NCI-H146 (cell line): Measurements from ENCODE around the gene RAI2.

ENCODE experiments used
- DNase-seq: peaks from one replicate; lab custom pipeline; 2025; lab: John Stamatoyannopoulos, UW

RAI2 gene

DNA sequence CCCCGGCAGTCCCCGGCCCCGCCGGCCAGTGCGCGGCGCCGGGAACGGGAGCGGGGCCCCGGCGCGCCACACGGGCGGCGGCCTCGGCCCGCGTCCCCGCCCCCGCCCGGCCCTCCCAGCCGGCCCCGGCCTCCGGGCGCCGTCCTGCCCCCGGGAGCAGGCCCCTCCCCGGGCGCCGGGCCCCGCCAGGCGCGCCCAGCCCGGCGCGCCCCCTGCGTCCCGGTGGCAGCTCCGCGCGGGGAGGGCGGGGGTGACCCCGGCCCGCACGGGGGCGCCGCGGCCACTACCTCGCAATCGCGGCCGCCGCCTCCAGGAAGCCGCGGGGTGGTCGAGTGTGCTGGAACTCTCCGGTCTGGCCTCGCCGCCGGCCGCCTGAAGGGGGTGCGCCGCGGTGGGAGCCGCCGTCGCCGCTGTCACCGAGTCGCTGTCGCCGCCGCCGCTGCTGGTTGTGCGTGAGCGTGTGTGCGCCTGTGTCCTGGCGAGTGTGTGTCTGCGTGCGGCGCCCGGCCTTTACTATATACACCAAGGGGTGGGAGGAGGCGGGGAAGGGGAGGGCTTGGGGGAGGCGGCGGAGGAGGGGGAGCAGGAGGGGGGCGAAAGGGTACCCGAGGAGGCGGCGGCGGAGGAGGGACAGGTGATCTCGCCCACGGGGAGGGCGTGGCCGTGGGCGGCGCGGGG is at the start of gene RAI2:
TSS of gene RAI2 (minus strand) at position 488 of the 678 bp plus-strand sequence. CDS start 59,288 bp downstream, outside the sequence.
- peak; percentile 83 for DNase-seq

DNA sequence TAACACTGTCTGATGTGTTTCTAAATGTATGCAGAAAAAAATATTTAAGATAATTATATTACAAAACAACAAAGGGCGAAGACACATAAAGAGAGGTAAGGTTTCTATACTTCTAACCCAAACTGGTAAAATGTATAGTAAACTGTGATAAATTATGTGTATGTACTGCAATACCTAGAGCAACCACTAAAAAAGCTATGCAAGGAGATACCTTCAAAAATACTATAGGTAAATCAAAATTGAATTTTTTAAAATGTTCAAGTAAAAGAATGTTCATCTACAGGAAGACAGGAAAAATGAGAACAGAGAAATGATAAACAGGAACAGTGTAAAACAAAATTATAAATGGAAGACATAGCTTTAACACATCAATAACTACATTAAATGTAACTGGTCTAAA is 27.3 kb upstream of the RAI2 start:
- DNase-seq = no peak

DNA sequence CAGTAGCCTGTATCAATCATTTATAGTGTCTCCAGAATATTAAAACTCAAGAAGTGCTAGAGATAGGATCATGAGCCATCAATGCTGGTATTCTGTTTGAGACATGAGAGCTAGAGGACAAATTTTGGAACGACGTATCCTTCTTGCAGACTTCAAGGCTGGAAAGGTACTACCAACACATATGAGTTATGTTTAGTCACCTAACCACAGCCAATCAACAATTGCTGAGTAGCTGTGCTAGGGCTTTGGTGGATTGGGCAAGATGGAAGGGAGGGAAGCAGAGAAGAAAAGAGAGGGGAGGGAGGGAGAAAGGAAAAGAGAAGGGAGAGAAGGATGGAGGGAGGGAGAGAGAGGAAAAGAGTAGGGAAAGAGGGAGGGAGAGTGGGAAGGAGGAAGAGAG is 21.6 kb upstream of the RAI2 start:
- DNase-seq = no peak

GRCh38 chrX:17878028-17878670 is 17.1 kb upstream of the RAI2 start:
- no peak for DNase-seq

GRCh38 chrX:17876135-17876534 is 15.0 kb upstream of the RAI2 start:
- DNase-seq = no peak

GRCh38 chrX:17869580-17869979 is 8.5 kb upstream of the RAI2 start:
- DNase-seq = no peak

GRCh38 chrX:17861489-17862011 is 452 bp upstream of the RAI2 start:
- no peak for DNase-seq

DNA sequence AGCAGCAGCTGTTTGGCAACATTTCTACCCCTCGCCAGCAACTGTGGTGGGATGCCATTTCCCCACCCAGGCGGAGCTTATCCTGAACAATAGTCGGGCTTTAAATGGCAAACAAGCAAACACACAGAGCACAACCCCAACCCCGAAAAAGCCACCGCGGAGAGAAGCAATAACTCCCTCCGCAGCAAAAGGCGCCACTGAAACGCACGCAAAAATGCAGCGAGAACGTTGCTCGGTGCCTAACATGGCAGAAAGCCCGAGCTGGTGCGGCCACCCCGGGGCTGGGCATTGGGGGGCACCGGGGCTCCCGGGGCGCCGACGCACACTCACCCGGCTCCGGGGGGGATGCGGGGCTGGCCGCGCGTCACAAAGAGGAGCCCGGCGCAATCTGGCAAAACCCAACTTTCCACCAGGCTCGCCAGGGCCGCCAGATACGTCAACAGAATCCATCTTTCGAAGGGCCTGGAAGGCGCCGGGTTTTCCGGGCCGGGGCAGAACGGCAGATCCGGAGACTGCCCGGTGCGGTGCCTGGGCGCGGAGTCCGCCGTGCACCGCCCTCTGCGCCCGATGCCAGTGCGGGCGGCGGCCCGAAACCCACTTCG is 818 bp downstream of the RAI2 start:
- DNase-seq = peak; percentile 31

GRCh38 chrX:17859609-17860178 is 1.4 kb downstream of the RAI2 start:
- DNase-seq = peak; percentile 29

DNA sequence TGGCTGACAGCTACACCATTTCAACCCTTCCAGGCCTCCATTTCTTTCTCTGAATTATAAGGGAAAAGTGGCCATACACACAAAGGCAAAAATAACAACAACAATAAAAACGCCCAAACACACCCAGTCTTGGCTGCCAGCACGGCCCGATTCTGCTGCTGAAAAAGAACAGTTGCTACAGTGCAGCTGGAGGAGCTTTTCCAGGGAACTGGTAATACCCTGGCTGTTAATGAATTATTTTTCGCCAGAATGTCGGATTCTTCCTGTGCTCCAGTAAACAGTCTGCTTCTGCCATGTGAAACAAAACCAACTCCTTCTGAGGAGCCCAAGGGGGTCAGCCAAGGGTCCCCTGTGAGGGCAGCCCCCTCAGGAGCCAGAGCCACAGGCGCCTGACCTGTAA is 6.6 kb downstream of the RAI2 start:
- no peak for DNase-seq

DNA sequence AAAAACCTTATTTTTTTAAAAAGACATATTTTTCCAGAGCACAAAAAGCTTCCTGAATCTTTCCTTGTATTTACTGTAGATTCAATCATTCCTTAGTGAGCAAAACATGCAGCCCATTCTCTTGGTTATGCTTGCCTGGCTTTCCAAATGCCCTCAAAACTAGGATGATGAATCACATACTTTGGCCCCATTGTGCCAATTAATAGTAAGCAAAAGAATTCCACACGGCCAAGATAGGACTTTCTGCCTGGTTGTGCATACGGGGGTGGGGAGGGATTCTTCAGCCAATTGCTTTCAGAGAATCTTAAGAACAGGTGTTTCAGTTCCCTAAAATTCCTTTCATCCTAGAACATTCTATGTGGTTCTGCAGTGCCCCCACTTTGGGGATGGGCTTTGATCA is 7.0 kb downstream of the RAI2 start:
- DNase-seq = no peak

DNA sequence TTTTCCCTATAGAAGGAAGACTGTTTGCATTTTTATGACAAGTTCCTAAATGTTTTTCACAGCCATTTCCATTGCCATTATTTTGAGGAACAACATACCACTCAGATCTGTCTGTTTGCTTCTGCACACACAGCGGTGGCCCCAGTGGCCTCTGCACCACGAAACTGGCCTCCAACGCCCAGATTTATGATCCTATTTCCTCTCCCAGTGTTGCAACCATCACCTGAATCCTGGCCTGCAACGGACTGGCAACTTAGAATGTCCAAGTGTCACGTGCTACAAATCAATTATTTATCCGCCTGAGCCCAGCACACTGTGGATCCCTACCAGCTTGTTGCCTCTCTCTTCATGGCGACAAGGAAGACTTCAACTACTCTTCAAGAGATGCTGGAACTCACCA is 9.2 kb downstream of the RAI2 start:
- no peak for DNase-seq

DNA sequence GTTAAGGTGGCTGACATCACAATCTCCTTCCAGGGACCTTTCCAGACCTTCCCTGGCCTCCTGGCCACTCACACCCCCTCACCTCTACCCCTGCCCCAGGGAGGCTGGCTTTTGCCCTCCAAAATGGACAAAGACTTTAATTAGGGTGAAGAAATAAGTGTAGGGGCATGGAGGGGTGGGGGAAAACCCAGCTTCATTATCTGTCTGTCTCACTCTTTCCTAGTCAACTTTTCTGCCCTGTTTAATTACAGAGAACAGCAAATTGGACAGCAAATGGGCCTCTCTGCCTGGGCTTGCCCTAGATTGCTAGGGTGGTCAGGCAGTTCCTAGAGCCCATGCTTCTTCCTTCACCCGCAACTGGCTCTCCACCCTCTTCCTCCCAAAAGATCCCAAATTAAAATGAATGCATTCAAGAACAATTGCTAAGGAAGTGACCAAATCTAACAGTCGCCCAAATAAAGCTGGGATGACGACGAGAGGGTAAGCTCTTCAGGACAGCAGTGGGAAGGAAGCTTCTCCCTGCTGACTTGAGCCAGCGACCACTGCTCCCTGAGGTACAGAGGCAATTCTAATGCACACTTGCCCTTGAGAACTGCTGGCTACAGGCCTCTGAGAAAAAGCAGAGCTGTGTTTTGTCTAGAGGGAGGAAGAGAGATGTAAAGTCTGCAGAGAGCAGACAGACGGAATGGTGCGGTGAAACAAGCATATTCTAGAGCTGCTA is 12.4 kb downstream of the RAI2 start:
- DNase-seq = no peak

GRCh38 chrX:17846045-17846444 is 15.1 kb downstream of the RAI2 start:
- no peak for DNase-seq

DNA sequence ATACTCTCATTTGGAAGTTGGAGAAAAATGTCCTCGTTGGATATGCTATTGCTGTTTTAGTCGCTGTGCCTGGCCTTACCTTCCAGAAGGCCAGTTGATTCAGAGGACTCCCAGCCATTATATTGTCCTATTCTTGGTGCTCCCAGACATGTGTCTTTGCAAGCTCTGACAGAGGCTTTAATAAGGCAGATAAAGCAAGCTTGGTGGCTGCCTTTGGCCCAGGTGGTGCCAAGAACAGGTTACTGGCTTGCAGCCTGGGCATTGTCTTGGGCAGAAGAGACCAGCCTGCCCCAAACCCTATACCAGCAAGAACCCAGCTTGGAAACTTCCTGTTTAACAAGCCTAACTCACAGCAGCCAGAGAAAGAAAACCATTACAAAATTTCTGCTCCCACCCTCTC is 16.9 kb downstream of the RAI2 start:
- DNase-seq = no peak

DNA sequence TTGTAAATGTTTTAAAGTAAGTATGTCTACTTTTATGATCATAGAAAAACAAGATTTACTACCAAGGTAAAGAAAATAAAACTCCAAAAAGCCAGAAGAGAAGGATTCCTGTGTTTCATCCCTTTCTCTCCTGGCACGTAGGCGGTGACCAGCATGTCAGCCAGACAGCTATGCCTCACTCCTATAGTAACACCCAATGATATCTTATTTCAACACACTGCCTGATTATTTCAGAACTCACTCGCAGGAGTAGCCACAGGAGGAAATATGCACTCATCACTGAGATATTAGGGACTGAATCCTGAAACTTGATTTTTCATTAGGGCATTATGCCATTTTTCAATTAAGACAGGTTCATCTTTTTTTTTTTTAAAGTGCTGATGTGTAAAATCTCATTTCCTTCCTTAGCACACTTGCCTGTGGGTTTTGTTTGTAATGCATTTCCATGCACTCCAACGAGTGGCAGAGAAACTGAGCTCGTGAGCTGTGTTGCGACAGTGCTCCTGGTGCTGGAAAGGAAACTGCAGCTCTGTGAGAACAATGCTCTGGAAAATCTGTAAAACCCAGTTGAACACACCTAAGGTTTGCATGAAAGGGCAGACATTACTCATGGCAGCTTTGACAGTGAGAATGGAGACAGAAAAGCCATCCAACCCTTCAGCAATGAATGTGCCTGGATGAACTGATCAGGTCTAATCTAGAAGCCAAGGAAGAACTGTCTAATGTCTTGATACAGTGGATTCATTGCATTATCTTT is 18.2 kb downstream of the RAI2 start:
- DNase-seq = no peak

DNA sequence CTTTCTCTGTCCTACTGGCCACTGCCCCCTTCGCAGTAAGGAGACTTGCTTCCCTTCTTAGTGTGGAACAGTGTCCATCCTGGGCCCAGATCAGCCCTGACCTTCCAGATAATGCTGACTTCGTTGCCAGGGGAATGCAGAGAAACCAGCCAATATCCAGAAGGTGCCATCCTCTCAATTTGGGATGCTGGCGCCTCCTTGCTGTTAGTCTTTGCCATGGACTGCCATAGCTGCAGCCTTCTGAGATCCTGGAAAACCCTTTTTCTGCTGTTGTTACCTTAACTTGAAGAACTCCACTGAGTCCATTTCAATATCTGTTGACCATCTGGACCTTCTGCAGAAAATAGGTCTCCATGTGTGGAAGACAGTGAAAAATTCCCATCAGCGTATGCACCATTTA is 21.8 kb downstream of the RAI2 start:
- DNase-seq = no peak

DNA sequence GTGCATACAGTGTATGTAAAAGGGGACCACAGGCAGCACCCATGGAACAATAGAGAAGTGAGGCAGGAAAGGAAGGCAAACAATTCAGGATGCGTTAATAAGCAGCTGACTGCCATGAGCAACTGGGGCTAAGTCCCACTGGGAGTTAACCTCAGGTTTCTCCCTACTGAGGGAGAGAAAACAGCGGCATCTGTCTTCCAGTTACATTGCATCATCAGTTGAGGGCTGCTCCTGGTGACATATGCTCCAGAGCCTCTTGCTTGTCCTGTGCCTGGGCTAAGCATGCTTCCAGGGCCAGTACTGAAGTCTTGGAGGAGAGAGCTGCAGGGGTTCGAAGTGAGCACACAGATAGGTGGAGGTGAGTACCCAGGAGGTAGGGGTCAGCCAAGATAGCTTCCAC is 24.3 kb downstream of the RAI2 start:
- DNase-seq = no peak

GRCh38 chrX:17833954-17834353 is 27.1 kb downstream of the RAI2 start:
- no peak for DNase-seq

DNA sequence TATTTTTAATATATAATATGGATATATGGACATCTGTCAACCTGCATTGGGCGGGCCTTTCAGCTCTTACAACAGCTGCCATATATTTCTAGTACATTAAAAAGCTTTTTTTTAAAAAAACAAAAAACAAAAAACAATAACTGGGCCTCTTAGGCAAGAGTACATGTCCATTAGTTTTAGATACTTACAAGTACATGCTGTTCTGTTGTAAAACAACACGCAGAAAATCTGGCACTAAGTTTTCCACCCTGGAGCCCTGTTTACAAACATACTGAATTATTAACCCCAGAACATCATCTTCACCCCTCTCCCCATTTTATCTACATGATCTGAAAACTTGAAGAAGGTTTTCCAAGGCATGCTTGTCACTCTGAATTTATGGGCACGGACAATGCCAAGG is 29.8 kb downstream of the RAI2 start:
- DNase-seq = no peak

- no peak for DNase-seq
Measured at GRCh38 chrX:17830211-17830610, 30.9 kb downstream of the RAI2 start.

DNA sequence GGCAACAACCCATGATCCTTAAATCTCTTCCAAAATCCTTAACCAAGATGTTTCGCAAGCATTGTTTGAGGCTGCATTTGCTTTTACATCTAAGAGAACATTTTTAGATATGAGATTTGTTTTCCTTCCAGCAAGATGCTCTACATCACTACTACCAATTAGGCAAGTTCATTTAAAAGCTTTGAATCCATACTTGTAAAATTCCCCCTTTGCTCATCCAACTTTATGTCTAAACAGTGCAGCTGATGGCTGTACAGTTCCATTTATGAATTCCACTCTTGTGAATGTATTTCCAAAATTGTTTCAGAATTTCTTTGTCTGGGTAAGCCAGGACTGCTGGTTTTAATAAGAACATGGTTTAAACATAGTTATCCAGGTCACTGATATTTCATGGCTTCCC is 31.5 kb downstream of the RAI2 start:
- no peak for DNase-seq
